Neuronal stem cell (in vitro differentiated cells): ENCODE measurements around the gene PACRG.
A peak's percentile ranks its signal among the peaks of the same experiment; 100 is the strongest.

Source experiments
- DNase-seq: peaks from one replicate; pipeline ENCODE4 v3.0.0-alpha.2; 2013; ENCODE audit warnings: low spot score
- H2AFZ ChIP-seq: one replicate; pipeline ENCODE4 v1.6.1; 2013; ENCODE audit warnings: mild to moderate bottlenecking, low read length, inconsistent platforms
- H2AK5ac ChIP-seq: 2 replicates; pipeline ENCODE4 v1.6.1; 2013; ENCODE audit warnings: low read depth, mild to moderate bottlenecking, inconsistent platforms, low read length, moderate library complexity, mixed read lengths
- H2BK120ac ChIP-seq: 2 replicates; pipeline ENCODE4 v1.6.1; 2013; ENCODE audit warnings: low read depth, mild to moderate bottlenecking, inconsistent platforms, low read length, moderate library complexity, mixed read lengths
- H2BK12ac ChIP-seq: one replicate; pipeline ENCODE4 v1.6.1; 2013; ENCODE audit warnings: low read length, inconsistent platforms
- H2BK15ac ChIP-seq: 2 replicates; pipeline ENCODE4 v1.6.1; 2013; ENCODE audit warnings: mild to moderate bottlenecking, low read length, inconsistent platforms, mixed read lengths
- H2BK5ac ChIP-seq: one replicate; pipeline ENCODE4 v1.6.1; 2013; ENCODE audit warnings: inconsistent platforms, mild to moderate bottlenecking, low read length, moderate library complexity
- H3K14ac ChIP-seq: one replicate; pipeline ENCODE4 v1.6.1; 2013; ENCODE audit warnings: low read length, inconsistent platforms
- H3K18ac ChIP-seq: 2 replicates; pipeline ENCODE4 v1.6.1; 2013; ENCODE audit warnings: low read length, inconsistent platforms
- H3K23ac ChIP-seq: 2 replicates; pipeline ENCODE4 v1.6.1; 2013; ENCODE audit warnings: low read depth, mild to moderate bottlenecking, mixed read lengths, low read length, inconsistent platforms; ENCODE audit not compliant: poor library complexity
- H3K27ac ChIP-seq: replicated peaks from 3 replicates; pipeline ENCODE4 v1.5.1; 2013; ENCODE audit warnings: low read length, inconsistent platforms
- H3K27me3 ChIP-seq, 3 experiments: 2 replicates each; pipeline ENCODE4 v1.6.1; 2013; ENCODE audit warnings: low read length in 3 of 3, mild to moderate bottlenecking in 2 of 3, inconsistent platforms in 1 of 3, low read depth in 1 of 3, mixed read lengths in 1 of 3, moderate library complexity in 1 of 3; ENCODE audit not compliant: control insufficient read depth in 3 of 3, insufficient read depth in 3 of 3
- H3K36me3 ChIP-seq, 2 donors: replicated peaks in 1 of 2; 2 replicates each; pipeline ENCODE4 v1.6.1; 2013; ENCODE audit warnings: low read length in 2 of 2; ENCODE audit not compliant: control insufficient read depth in 2 of 2, insufficient read depth in 2 of 2
- H3K4ac ChIP-seq: 2 replicates; pipeline ENCODE4 v1.6.1; 2013; ENCODE audit warnings: inconsistent platforms, mild to moderate bottlenecking, low read length, moderate library complexity
- H3K4me1 ChIP-seq, 2 donors: 1 replicate in 1 of 2; 2 replicates in 1 of 2; pipeline ENCODE4 v1.6.1; 2013; ENCODE audit warnings: low read length in 2 of 2, low read depth in 1 of 2; ENCODE audit not compliant: control insufficient read depth in 2 of 2, insufficient read depth in 1 of 2
- H3K4me2 ChIP-seq: one replicate; pipeline ENCODE4 v1.6.1; 2013; ENCODE audit warnings: mild to moderate bottlenecking, low read length, inconsistent platforms; ENCODE audit not compliant: insufficient read depth, poor library complexity, severe bottlenecking
- H3K4me3 ChIP-seq, 2 donors: 2 replicates each; pipeline ENCODE4 v1.5.1; 2013; ENCODE audit warnings: low read length in 2 of 2, mild to moderate bottlenecking in 2 of 2, inconsistent platforms in 1 of 2, moderate library complexity in 1 of 2
- H3K79me1 ChIP-seq: one replicate; pipeline ENCODE4 v1.6.1; 2013; ENCODE audit warnings: low read depth, mild to moderate bottlenecking, inconsistent platforms, low read length, moderate library complexity
- H3K9ac ChIP-seq: one replicate; pipeline ENCODE4 v1.6.1; 2013; ENCODE audit warnings: mild to moderate bottlenecking, low read depth, low read length, inconsistent platforms; ENCODE audit not compliant: poor library complexity
- H3K9me3 ChIP-seq, 2 donors: replicated peaks in 1 of 2; 2 replicates each; pipeline versions ENCODE3 to v1.6.1; 2013; ENCODE audit warnings: low read length in 2 of 2, mild to moderate bottlenecking in 2 of 2, inconsistent platforms in 1 of 2, low read depth in 1 of 2, mixed read lengths in 1 of 2, moderate library complexity in 1 of 2; ENCODE audit not compliant: control insufficient read depth in 2 of 2, insufficient read depth in 1 of 2
- H4K8ac ChIP-seq: one replicate; pipeline ENCODE4 v1.6.1; 2013; ENCODE audit warnings: low read depth, mild to moderate bottlenecking, inconsistent platforms, low read length, moderate library complexity
- H4K91ac ChIP-seq: one replicate; pipeline ENCODE4 v1.6.1; 2013; ENCODE audit warnings: low read length, low read depth, mild to moderate bottlenecking, inconsistent platforms; ENCODE audit not compliant: poor library complexity
- WGBS, 2 donors: extraction: QIAGEN DNeasy Blood & Tissue Kit; methylation state at CpG; one replicate each; pipeline ENCODE4 v1.1.7; 2013; ENCODE audit warnings: missing lambda C conversion rate in 2 of 2, mixed read lengths in 1 of 2; ENCODE audit not compliant: insufficient read length in 2 of 2, insufficient replicate concordance in 1 of 2; ENCODE audit errors: extremely low coverage in 2 of 2; 5-methylcytosine and 5-hydroxymethylcytosine counted together

Gene PACRG

GRCh38 chr6:163132050-163132750 is 404.4 kb downstream of the PACRG start:
- Histone ChIP-seq H3K4me3 (no peak overlapping the region), H3K27me3 (no peaks in the 10 kb centered on the region), H2AK5ac (no peak overlapping the region), H3K9me3 (no peaks in the 10 kb centered on the region), H4K91ac (no peak overlapping the region), H3K18ac (no peak overlapping the region), H2BK5ac (no peak overlapping the region), H3K27ac (no peak overlapping the region), H3K14ac (no peak overlapping the region), H2AFZ (no peak overlapping the region), H2BK15ac (no peak overlapping the region), H2BK12ac (no peak overlapping the region), H3K4ac (no peak overlapping the region), H3K4me2 (no peak overlapping the region), H2BK120ac (no peak overlapping the region), H3K4me1 (peaks cover 0 to 3% of the 10 kb centered on the region in 2 donors), H3K23ac (no peak overlapping the region), H3K9ac (no peak overlapping the region), H3K36me3 (no peaks in the 10 kb centered on the region), H4K8ac (no peak overlapping the region), H3K79me1 (no peaks in the 10 kb centered on the region)
- no peak for DNase-seq
- no CpG with 5 or more reads among the region's 2 CpGs for WGBS, 2 donors

- Histone ChIP-seq H2BK120ac (no peak overlapping the region), H2AFZ (no peak overlapping the region), H2AK5ac (no peak overlapping the region), H3K79me1 (no peaks in the 10 kb centered on the region), H2BK5ac (no peak overlapping the region), H4K8ac (no peak overlapping the region), H3K14ac (no peak overlapping the region), H3K4me2 (no peak overlapping the region), H2BK12ac (no peak overlapping the region), H3K4me1 (peaks cover 0 to 3% of the 10 kb centered on the region in 2 donors), H3K9ac (no peak overlapping the region), H3K4ac (no peak overlapping the region), H3K9me3 (no peaks in the 10 kb centered on the region), H3K27ac (no peak overlapping the region), H4K91ac (no peak overlapping the region), H3K18ac (no peak overlapping the region), H2BK15ac (no peak overlapping the region), H3K23ac (no peak overlapping the region), H3K36me3 (no peaks in the 10 kb centered on the region), H3K4me3 (no peak overlapping the region), H3K27me3 (no peaks in the 10 kb centered on the region)
- no CpG with 5 or more reads among the region's 1 CpG for WGBS, 2 donors
- DNase-seq: no peak
Measured at GRCh38 chr6:163133017-163133416, 405.2 kb downstream of the PACRG start.

- peaks cover 1% of the 10 kb centered on the region for H3K79me1 ChIP-seq
- WGBS, 2 donors: no CpG with 5 or more reads among the region's 6 CpGs
- no peak overlapping the region for H2BK12ac ChIP-seq
- H2BK120ac ChIP-seq: no peak overlapping the region
- no peaks in the 10 kb centered on the region for H3K27me3 ChIP-seq
- H3K4me2 ChIP-seq: no peak overlapping the region
- no peak overlapping the region for H3K9ac ChIP-seq
- DNase-seq: no peak
- H3K4me1 ChIP-seq: peaks cover 0 to 3% of the 10 kb centered on the region in 2 donors
- no peak overlapping the region for H4K8ac ChIP-seq
- no peak overlapping the region for H3K14ac ChIP-seq
- H3K23ac ChIP-seq: no peak overlapping the region
- no peak overlapping the region for H3K18ac ChIP-seq
- H2BK5ac ChIP-seq: no peak overlapping the region
- peaks cover 0 to 6% of the 10 kb centered on the region in 2 donors for H3K9me3 ChIP-seq
- no peaks in the 10 kb centered on the region for H3K36me3 ChIP-seq
- peak overlapping the region; percentile 27 for H2AFZ ChIP-seq
- H2BK15ac ChIP-seq: no peak overlapping the region
- H3K27ac ChIP-seq: no peak overlapping the region
- H4K91ac ChIP-seq: no peak overlapping the region
- H3K4me3 ChIP-seq: no peak overlapping the region
- H3K4ac ChIP-seq: no peak overlapping the region
- H2AK5ac ChIP-seq: no peak overlapping the region
Measured at GRCh38 chr6:163133691-163134090, 405.9 kb downstream of the PACRG start.

GRCh38 chr6:163136681-163137397 is 409.1 kb downstream of the PACRG start:
- no peak for DNase-seq
- no CpG with 5 or more reads among the region's 10 CpGs for WGBS, 2 donors
- H3K27ac ChIP-seq: no peak overlapping the region
- H2BK12ac ChIP-seq: no peak overlapping the region
- no peaks in the 10 kb centered on the region for H3K36me3 ChIP-seq
- no peak overlapping the region for H3K23ac ChIP-seq
- peaks cover 1% of the 10 kb centered on the region for H3K79me1 ChIP-seq
- H3K4ac ChIP-seq: no peak overlapping the region
- no peaks in the 10 kb centered on the region for H3K27me3 ChIP-seq
- no peak overlapping the region for H4K8ac ChIP-seq
- no peak overlapping the region for H3K18ac ChIP-seq
- H2BK120ac ChIP-seq: no peak overlapping the region
- H3K4me1 ChIP-seq: peaks cover 0 to 3% of the 10 kb centered on the region in 2 donors
- H3K4me3 ChIP-seq: no peak overlapping the region
- no peak overlapping the region for H2AFZ ChIP-seq
- H4K91ac ChIP-seq: no peak overlapping the region
- H2BK15ac ChIP-seq: no peak overlapping the region
- H3K4me2 ChIP-seq: no peak overlapping the region
- no peak overlapping the region for H3K14ac ChIP-seq
- no peak overlapping the region for H3K9ac ChIP-seq
- H2AK5ac ChIP-seq: no peak overlapping the region
- peaks cover 3 to 13% of the 10 kb centered on the region in 2 donors for H3K9me3 ChIP-seq
- no peak overlapping the region for H2BK5ac ChIP-seq
